HG03432 (cell line): ENCODE data around the gene MYH9.
"Not testable (repeated sequence)": the region's sequence is repeated elsewhere in the genome, so short reads cannot be mapped to it uniquely, and the experiment has no call there.

Experiments used
- ATAC-seq: cut with Tn5 transposase; IDR thresholded peaks from one replicate; pipeline ENCODE4 v1.9.1; 2021; ENCODE audit warnings: mild to moderate bottlenecking, moderate library complexity; ENCODE audit not compliant: unreplicated experiment

Gene MYH9

GRCh38 chr22:36387959-36388726, at the start of gene MYH9:
Gene MYH9, minus strand, starts transcription at chr22:36387967. Its CDS starts 38,731 bp downstream, at chr22:36349236.
- ATAC-seq = peak; percentile 76

GRCh38 chr22:36435516-36436415, 48.0 kb upstream of the MYH9 start:
- peak; percentile 65 for ATAC-seq

- ATAC-seq = no peak
Observed at GRCh38 chr22:36433318-36434231, 45.8 kb upstream of the MYH9 start.

- no peak for ATAC-seq
Observed at GRCh38 chr22:36432592-36433317, 45.0 kb upstream of the MYH9 start.

GRCh38 chr22:36431977-36432376, 44.2 kb upstream of the MYH9 start:
- ATAC-seq = no peak

GRCh38 chr22:36430863-36431262, 43.1 kb upstream of the MYH9 start:
- no peak for ATAC-seq

- ATAC-seq = not testable (repeated sequence)
Observed at GRCh38 chr22:36427952-36428351, 40.2 kb upstream of the MYH9 start.

- ATAC-seq = no peak
Observed at GRCh38 chr22:36425977-36426523, 38.3 kb upstream of the MYH9 start.

- no peak for ATAC-seq
Observed at GRCh38 chr22:36424901-36425579, 37.3 kb upstream of the MYH9 start.

- ATAC-seq = not testable (repeated sequence)
Observed at GRCh38 chr22:36424466-36424865, 36.7 kb upstream of the MYH9 start.

GRCh38 chr22:36423461-36424404, 36.0 kb upstream of the MYH9 start:
- no peak for ATAC-seq

- ATAC-seq = no peak
Observed at GRCh38 chr22:36422287-36423014, 34.7 kb upstream of the MYH9 start.

GRCh38 chr22:36419912-36420882, 32.4 kb upstream of the MYH9 start:
- no peak for ATAC-seq

- ATAC-seq = no peak
Observed at GRCh38 chr22:36419177-36419911, 31.6 kb upstream of the MYH9 start.

- no peak for ATAC-seq
Observed at GRCh38 chr22:36417281-36417686, 29.5 kb upstream of the MYH9 start.
